ENCODE data around the gene SLC25A25.

The SLC25A25 gene

GRCh38 chr9:128118971-128119665, 51.1 kb downstream of the SLC25A25 start:
- no peak for DNase-seq (ENCODE audit: low read depth)
- no peak overlapping the region for H3K4me3 ChIP-seq (ENCODE audit: low read depth, low read length)
- no peak for TF ChIP-seq CTCF (conservative IDR thresholded peaks at IDR 0.05; ENCODE audit: low read depth, low read length)

GRCh38 chr9:128120061-128120740, 52.2 kb downstream of the SLC25A25 start:
- DNase-seq (ENCODE audit: low read depth) = no peak
- TF ChIP-seq CTCF (conservative IDR thresholded peaks at IDR 0.05; ENCODE audit: low read depth, low read length) = no peak
- H3K4me3 ChIP-seq (ENCODE audit: low read depth, low read length) = no peak overlapping the region

- no peak for TF ChIP-seq CTCF (conservative IDR thresholded peaks at IDR 0.05; ENCODE audit: low read depth, low read length)
- no peak for DNase-seq (ENCODE audit: low read depth)
- no peak overlapping the region for H3K4me3 ChIP-seq (ENCODE audit: low read depth, low read length)
Observed at GRCh38 chr9:128120741-128121465, 52.9 kb downstream of the SLC25A25 start.

- DNase-seq (ENCODE audit: low read depth) = no peak
- no peak for TF ChIP-seq CTCF (conservative IDR thresholded peaks at IDR 0.05; ENCODE audit: low read depth, low read length)
- no peak overlapping the region for H3K4me3 ChIP-seq (ENCODE audit: low read depth, low read length)
Observed at GRCh38 chr9:128121466-128121810, 53.4 kb downstream of the SLC25A25 start.

GRCh38 chr9:128121924-128122808, 54.1 kb downstream of the SLC25A25 start:
- no peak for TF ChIP-seq CTCF (conservative IDR thresholded peaks at IDR 0.05; ENCODE audit: low read depth, low read length)
- DNase-seq (ENCODE audit: low read depth) = no peak
- H3K4me3 ChIP-seq (ENCODE audit: low read depth, low read length) = no peak overlapping the region

GRCh38 chr9:128122809-128123175, 54.8 kb downstream of the SLC25A25 start:
- no peak for TF ChIP-seq CTCF (conservative IDR thresholded peaks at IDR 0.05; ENCODE audit: low read depth, low read length)
- DNase-seq (ENCODE audit: low read depth) = no peak
- no peak overlapping the region for H3K4me3 ChIP-seq (ENCODE audit: low read depth, low read length)
